Superior temporal gyrus (tissue), 1 donor: ENCODE measurements around the gene ZNF692.
"Not testable (repeated sequence)": the region's sequence is repeated elsewhere in the genome, so short reads cannot be mapped to it uniquely, and the experiment has no call there.

Experiments used
- DNase-seq: peaks from one replicate; pipeline ENCODE4 v3.0.0-alpha.2; 2016; ENCODE audit errors: extremely low spot score

Gene ZNF692

GRCh38 chr1:248849152-248849551 is 9.7 kb downstream of the ZNF692 start:
- DNase-seq = no peak

- DNase-seq = no peak
Observed at GRCh38 chr1:248848602-248849001, 10.3 kb downstream of the ZNF692 start.

GRCh38 chr1:248847956-248848561 is 10.8 kb downstream of the ZNF692 start:
- no peak for DNase-seq

GRCh38 chr1:248847181-248847955 is 11.5 kb downstream of the ZNF692 start:
- no peak for DNase-seq

GRCh38 chr1:248844526-248844925 is 14.4 kb downstream of the ZNF692 start:
- no peak for DNase-seq

- DNase-seq = no peak
Observed at GRCh38 chr1:248843687-248844086, 15.2 kb downstream of the ZNF692 start.

GRCh38 chr1:248842781-248843331 is 16.0 kb downstream of the ZNF692 start:
- DNase-seq = no peak

- no peak for DNase-seq
Observed at GRCh38 chr1:248841702-248842395, 17.0 kb downstream of the ZNF692 start.

- DNase-seq = no peak
Observed at GRCh38 chr1:248840946-248841345, 17.9 kb downstream of the ZNF692 start.

GRCh38 chr1:248839168-248839555 is 19.7 kb downstream of the ZNF692 start:
- DNase-seq = no peak

- DNase-seq = peak; percentile 93
Observed at GRCh38 chr1:248838357-248839167, 20.3 kb downstream of the ZNF692 start.

- peak; percentile 99 for DNase-seq
Observed at GRCh38 chr1:248837781-248838356, 21.0 kb downstream of the ZNF692 start, which contains the start of gene ZNF672. Gene ZNF672 (plus strand): TSS chr1:248838224. CDS start chr1:248847275, 9,051 bp downstream.

GRCh38 chr1:248837045-248837780 is 21.7 kb downstream of the ZNF692 start:
- DNase-seq = no peak

- no peak for DNase-seq
Observed at GRCh38 chr1:248834343-248834940, 24.4 kb downstream of the ZNF692 start.

GRCh38 chr1:248831842-248832241 is 27.0 kb downstream of the ZNF692 start:
- no peak for DNase-seq

- not testable (repeated sequence) for DNase-seq
Observed at GRCh38 chr1:248830718-248831017, 28.2 kb downstream of the ZNF692 start.

GRCh38 chr1:248828845-248829244 is 30.0 kb downstream of the ZNF692 start:
- DNase-seq = no peak

- DNase-seq = peak; percentile 99
Observed at GRCh38 chr1:248825909-248826760, 32.8 kb downstream of the ZNF692 start, which contains the start of gene SH3BP5L. Gene SH3BP5L (minus strand): TSS chr1:248825915. CDS start chr1:248824935, 980 bp downstream.

GRCh38 chr1:248825573-248825908 is 33.3 kb downstream of the ZNF692 start:
- no peak for DNase-seq
